Naive B cell (primary cell): ENCODE results near the gene ACP4. TPM values are rescaled to one million over a fixed set of nuclear protein-coding genes. Genes with fewer than 3 reads are reported as not detected.
"Not testable (repeated sequence)": the region's sequence is repeated elsewhere in the genome, so short reads cannot be mapped to it uniquely, and the experiment has no call there.

Experiments used
- ATAC-seq, 2 donors: fragments of 150-1000 bp; cut with Tn5 transposase; 2 replicates each; pipeline ENCODE4 v1.10.0; 2021; ENCODE audit warnings: low read depth in 2 of 2, mild to moderate bottlenecking in 2 of 2, moderate library complexity in 2 of 2
- DNase-seq: peaks from one replicate; pipeline ENCODE4 v3.0.0; 2022
- H3K27ac Mint-ChIP-seq, 6 donors: one replicate each; pipeline ENCODE4 v1.8.0; 2020 to 2022; ENCODE audit warnings: mild to moderate bottlenecking in 6 of 6, mixed read lengths in 6 of 6, moderate library complexity in 5 of 6, inconsistent platforms in 2 of 6
- H3K27me3 Mint-ChIP-seq, 3 donors: one replicate each; pipeline ENCODE4 v1.8.0; 2021 to 2022; ENCODE audit warnings: mixed read lengths in 3 of 3, mild to moderate bottlenecking in 1 of 3
- H3K36me3 Mint-ChIP-seq, 2 donors: one replicate each; pipeline ENCODE4 v1.8.0; 2020 to 2022; ENCODE audit warnings: mixed read lengths in 2 of 2, inconsistent platforms in 1 of 2, mild to moderate bottlenecking in 1 of 2
- H3K4me1 Mint-ChIP-seq, 3 donors: one replicate each; pipeline ENCODE4 v1.8.0; 2020 to 2022; ENCODE audit warnings: mixed read lengths in 3 of 3, inconsistent platforms in 1 of 3, mild to moderate bottlenecking in 1 of 3, moderate library complexity in 1 of 3
- H3K4me3 Mint-ChIP-seq, 8 donors: one replicate each; pipeline ENCODE4 v1.8.0; 2020 to 2022; ENCODE audit warnings: mild to moderate bottlenecking in 8 of 8, mixed read lengths in 8 of 8, moderate library complexity in 8 of 8, inconsistent platforms in 2 of 8
- H3K9me3 Mint-ChIP-seq, 7 donors: one replicate each; pipeline ENCODE4 v1.8.0; 2020 to 2022; ENCODE audit warnings: mixed read lengths in 7 of 7, mild to moderate bottlenecking in 5 of 7, inconsistent platforms in 2 of 7, moderate library complexity in 1 of 7
- polyA plus RNA-seq, 6 donors: library from polyadenylated mRNA; unstranded; fragments of 300-500 nt; fragmentation: Illumina TruSeq; gene quantifications; one replicate each; pipeline ENCODE4 v1.2.3, GENCODE V29; 2021; ENCODE audit warnings: low read depth in 6 of 6

Gene ACP4
- polyA plus RNA-seq, 6 donors from 2014 or later: not detected

DNA sequence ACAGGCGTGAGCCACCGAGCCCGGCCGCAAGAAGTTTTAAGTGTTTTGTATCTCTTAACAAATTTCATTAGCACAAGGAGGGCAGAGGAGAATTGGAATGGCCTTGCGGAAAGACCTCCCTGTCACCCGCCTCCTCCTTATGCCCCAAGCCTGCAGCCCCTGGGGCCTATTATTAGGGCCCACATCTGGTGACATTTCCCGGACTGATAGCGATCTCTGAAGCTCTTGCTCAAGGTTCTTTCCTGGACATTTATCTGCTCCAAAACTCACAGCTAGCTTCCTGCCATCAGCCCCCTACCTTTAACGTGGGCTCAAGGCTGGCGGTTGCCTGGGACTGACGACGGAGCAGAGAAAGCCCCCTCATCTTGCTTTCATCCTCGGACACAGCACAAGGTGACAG lies 26.7 kb upstream of the ACP4 start:
- DNase-seq, ATAC-seq, H3K4me3 Mint-ChIP-seq, H3K9me3 Mint-ChIP-seq, H3K27ac Mint-ChIP-seq, H3K4me1 Mint-ChIP-seq, H3K36me3 Mint-ChIP-seq: not testable (repeated sequence)
- H3K27me3 Mint-ChIP-seq: peaks cover 8 to 37% (median 35%) of the 10 kb centered on the region in 3 donors

DNA sequence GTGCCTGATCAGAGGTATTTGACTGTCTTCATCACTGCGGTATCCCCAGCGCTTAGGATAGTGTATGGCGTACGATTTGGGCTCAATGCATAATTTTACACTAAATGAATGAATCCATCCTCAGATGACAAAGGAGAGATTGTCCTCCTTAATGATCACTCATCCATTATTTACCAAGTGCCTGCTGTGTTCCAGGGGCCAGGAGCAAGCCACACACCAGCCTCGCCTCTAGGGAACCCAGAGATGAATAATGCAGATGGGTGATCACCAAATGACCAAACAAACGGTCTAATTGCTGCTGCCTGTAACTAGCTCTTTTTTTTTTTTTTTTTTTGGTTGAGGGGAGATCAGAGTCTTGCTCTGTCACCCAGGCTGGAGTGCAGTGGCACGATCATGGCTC lies 25.8 kb upstream of the ACP4 start:
- DNase-seq: no peak
- ATAC-seq: no peak
- Mint-ChIP-seq H3K4me1 (no peaks in the 10 kb centered on the region), H3K9me3 (peaks cover 0 to 7% (median 5%) of the 10 kb centered on the region in 7 donors), H3K4me3 (no peak overlapping the region), H3K27me3 (peaks cover 8 to 36% (median 33%) of the 10 kb centered on the region in 3 donors), H3K27ac (no peak overlapping the region), H3K36me3 (no peaks in the 10 kb centered on the region)

DNA sequence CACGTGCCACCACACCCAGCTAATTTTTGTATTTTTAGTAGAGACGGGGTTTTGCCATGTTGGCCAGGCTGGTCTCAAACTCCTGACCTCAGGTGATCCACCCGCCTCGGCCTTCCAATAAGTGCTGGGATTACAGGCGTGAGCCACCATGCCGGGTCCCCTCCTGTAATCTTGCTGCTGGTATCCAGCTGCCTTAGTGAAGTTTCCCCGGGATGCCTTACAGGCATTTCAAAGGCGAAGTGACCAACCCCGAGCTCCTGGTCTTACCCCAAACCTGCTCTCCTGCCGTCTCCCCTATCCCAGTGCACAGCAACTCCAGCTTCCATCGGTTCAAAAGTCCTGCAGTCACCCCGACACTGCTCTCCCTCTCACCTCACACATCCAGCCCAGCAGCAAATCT lies 23.5 kb upstream of the ACP4 start:
- not testable (repeated sequence) for H3K4me3 Mint-ChIP-seq

DNA sequence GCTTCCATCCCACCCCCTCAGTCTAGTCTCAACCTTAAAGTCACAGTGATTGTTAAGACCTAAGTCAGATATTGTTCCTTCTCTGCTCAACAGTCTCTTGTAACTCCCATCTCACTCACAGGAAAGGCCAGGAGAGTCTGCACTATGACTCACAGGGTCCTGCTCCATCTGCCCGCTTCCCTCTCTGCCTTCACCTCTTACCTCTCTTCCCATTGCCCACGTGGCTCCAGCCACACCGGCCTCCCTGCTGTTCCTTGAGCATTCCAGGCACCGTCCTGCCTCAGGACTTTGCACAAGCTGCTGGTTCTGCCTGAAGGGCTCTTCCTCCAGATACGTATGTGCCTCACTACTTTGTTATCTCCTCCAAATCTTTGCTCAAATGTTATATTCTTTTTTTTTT lies 23.0 kb upstream of the ACP4 start:
- peak overlapping the region in 1 of 6 donors; percentile 81 for H3K27ac Mint-ChIP-seq
- H3K4me3 Mint-ChIP-seq, DNase-seq, ATAC-seq, H3K9me3 Mint-ChIP-seq, H3K36me3 Mint-ChIP-seq, H3K4me1 Mint-ChIP-seq: not testable (repeated sequence)
- H3K27me3 Mint-ChIP-seq: peaks cover 9 to 47% (median 43%) of the 10 kb centered on the region in 3 donors

More for the DNA sequence above, 23.5 kb upstream of the ACP4 start:
- not testable (repeated sequence) for H3K36me3 Mint-ChIP-seq, H3K4me1 Mint-ChIP-seq, ATAC-seq, H3K27ac Mint-ChIP-seq, H3K9me3 Mint-ChIP-seq, DNase-seq
- H3K27me3 Mint-ChIP-seq: peaks cover 9 to 46% (median 43%) of the 10 kb centered on the region in 3 donors

DNA sequence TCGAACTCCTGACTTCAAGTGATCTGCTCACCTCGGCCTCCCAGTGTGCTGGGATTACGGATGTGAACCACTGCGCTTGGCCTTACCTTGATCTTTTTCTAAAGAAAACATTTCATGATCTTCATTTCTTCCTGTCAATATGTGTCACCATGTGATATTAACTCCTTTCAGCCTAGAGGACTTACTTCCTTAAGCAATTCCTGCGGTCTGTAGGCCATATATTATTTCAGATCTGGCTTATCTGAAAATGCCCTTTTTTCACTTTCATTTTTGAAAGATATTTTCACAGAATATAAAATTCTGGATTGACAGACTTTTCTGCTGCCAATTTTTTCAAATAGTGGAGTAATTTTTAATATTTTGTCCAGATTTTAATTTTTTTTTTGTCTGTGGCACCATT lies 21.9 kb upstream of the ACP4 start:
- no peak for ATAC-seq
- Mint-ChIP-seq H3K27ac (peak overlapping the region in 2 of 6 donors; percentile 28 to 86), H3K9me3 (peaks cover 0 to 2% (median 0%) of the 10 kb centered on the region in 7 donors), H3K4me1 (no peaks in the 10 kb centered on the region), H3K27me3 (peaks cover 9 to 48% (median 43%) of the 10 kb centered on the region in 3 donors), H3K4me3 (no peak overlapping the region), H3K36me3 (no peaks in the 10 kb centered on the region)
- no peak for DNase-seq

DNA sequence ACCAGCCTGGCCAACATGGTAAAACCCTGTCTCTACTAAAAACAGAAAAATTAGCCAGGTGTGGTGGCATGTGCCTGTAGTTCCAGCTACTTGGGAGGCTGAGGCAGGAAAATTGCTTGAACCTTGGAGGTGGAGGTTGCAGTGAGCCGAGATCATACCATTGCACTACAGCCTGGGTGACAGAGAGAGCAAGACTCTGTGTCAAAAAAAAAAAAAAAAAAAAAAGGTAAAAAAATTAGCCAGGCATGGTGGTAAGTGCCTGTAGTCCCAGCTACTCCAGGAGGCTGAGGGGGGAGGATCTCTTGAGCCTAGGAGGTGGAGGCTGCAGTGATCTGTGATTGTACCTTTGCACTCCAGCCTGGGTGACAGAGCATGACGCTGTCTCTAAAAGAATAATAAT lies 20.1 kb upstream of the ACP4 start, which contains the start of gene GPR32:
GPR32 (plus strand) TSS at position 301 of the 400 bp plus-strand sequence. CDS start 137 bp downstream, outside the sequence.
- not testable (repeated sequence) for ATAC-seq, H3K4me1 Mint-ChIP-seq, H3K36me3 Mint-ChIP-seq, DNase-seq, H3K4me3 Mint-ChIP-seq, H3K9me3 Mint-ChIP-seq
- Mint-ChIP-seq H3K27me3 (peaks cover 14 to 56% (median 38%) of the 10 kb centered on the region in 3 donors), H3K27ac (peak within 1 kb of the TSS in 2 of 6 donors; percentile 67 to 70)

DNA sequence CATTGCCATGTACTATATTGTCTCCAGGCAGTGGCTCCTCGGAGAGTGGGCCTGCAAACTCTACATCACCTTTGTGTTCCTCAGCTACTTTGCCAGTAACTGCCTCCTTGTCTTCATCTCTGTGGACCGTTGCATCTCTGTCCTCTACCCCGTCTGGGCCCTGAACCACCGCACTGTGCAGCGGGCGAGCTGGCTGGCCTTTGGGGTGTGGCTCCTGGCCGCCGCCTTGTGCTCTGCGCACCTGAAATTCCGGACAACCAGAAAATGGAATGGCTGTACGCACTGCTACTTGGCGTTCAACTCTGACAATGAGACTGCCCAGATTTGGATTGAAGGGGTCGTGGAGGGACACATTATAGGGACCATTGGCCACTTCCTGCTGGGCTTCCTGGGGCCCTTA lies 19.3 kb upstream of the ACP4 start:
- no peak for ATAC-seq
- H3K4me3 Mint-ChIP-seq: no peak overlapping the region
- peaks cover 0 to 3% (median 0%) of the 10 kb centered on the region in 7 donors for H3K9me3 Mint-ChIP-seq
- peaks cover 16 to 61% (median 40%) of the 10 kb centered on the region in 3 donors for H3K27me3 Mint-ChIP-seq
- H3K4me1 Mint-ChIP-seq: no peaks in the 10 kb centered on the region
- H3K36me3 Mint-ChIP-seq: no peaks in the 10 kb centered on the region
- H3K27ac Mint-ChIP-seq: peak overlapping the region in 1 of 6 donors; percentile 70
- DNase-seq: no peak

DNA sequence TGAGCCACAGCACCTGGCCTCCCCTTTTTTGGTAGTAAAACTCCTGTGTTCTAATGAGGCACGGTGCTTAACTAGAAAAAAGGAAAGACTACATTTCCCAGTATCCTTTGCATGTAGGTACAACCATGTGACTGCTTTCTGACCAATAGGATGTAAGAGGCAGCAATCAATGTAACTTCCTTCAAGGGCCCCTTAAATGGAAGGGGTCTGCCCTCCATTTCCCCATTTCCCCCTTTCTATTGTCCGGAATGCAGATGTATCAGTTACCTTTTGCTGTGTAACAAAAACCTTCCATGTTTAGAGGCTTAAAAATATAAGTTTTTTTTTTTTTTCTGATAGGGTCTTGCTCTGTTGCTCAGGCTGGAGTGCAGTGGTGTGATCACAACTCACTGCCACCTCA lies 17.7 kb upstream of the ACP4 start:
- Mint-ChIP-seq H3K9me3 (peaks cover 0 to 5% (median 1%) of the 10 kb centered on the region in 7 donors), H3K27me3 (peaks cover 24 to 61% (median 34%) of the 10 kb centered on the region in 3 donors), H3K4me3 (no peak overlapping the region), H3K4me1 (no peaks in the 10 kb centered on the region), H3K27ac (no peak overlapping the region), H3K36me3 (no peaks in the 10 kb centered on the region)
- ATAC-seq (no peak), DNase-seq (no peak)

DNA sequence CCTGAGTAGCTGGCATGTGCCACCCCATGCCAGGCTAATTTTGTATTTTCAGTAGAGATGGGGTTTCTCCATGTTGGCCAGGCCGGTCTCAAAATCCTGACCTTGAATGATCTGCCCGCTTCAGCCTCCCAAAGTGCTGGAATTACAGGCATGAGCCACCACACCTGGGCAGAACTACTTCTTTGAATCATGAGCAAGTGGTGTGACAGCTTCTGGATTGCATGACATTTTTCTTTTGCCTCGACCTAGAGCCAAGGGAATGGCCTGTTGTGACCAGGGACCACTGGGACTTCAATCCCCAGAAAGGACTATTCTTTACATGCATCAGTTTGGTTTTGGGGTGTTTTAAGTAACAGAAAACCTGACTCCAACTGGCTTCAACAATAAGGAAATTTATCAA lies 17.3 kb upstream of the ACP4 start:
- not testable (repeated sequence) for H3K4me3 Mint-ChIP-seq, H3K27ac Mint-ChIP-seq, ATAC-seq, H3K4me1 Mint-ChIP-seq, DNase-seq, H3K36me3 Mint-ChIP-seq, H3K9me3 Mint-ChIP-seq
- peaks cover 28 to 62% (median 34%) of the 10 kb centered on the region in 3 donors for H3K27me3 Mint-ChIP-seq

DNA sequence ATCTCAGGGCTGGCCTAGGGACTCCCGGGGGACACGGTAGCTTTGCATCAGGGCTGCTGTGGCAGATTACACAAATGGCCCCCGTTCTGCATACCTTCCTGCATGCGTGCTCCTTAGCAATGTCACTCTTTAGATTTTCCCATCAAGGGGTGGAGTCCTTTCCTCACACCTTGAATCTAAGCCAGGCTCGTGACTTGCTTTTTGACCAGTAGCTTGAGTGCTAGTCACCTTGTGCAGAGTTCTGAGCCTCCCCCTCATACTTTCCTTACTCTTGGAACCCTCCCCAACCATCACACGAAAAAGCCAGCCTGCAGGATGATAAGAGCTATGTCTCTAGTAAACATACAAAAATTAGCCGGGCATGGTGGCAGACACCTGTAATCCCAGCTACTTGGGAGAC lies 16.8 kb upstream of the ACP4 start:
- not testable (repeated sequence) for DNase-seq, H3K4me1 Mint-ChIP-seq, H3K4me3 Mint-ChIP-seq, ATAC-seq, H3K9me3 Mint-ChIP-seq, H3K36me3 Mint-ChIP-seq, H3K27ac Mint-ChIP-seq
- H3K27me3 Mint-ChIP-seq: peaks cover 29 to 62% (median 34%) of the 10 kb centered on the region in 3 donors

DNA sequence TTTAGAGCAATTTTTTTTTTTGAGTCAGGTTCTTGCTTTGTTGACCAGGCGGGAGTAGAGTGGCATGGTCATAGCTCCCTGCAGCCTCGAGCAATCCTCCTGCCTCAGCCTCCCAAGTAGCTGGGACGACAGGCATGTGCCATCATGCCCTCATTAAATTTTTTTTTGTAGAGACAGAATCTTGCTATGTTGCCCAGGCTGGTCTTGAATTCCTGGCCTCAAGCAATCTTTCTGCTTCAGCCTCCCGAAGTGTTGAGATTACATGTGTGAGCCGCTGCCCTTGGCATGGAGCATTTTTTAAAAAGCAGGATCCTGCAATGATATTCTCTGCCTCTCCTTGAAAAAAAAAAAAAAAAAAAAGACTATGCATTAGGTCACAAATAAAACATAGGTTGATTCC lies 14.1 kb upstream of the ACP4 start:
- Mint-ChIP-seq H3K27ac (no peak overlapping the region), H3K4me3 (no peak overlapping the region), H3K4me1 (peaks cover 0 to 6% (median 5%) of the 10 kb centered on the region in 3 donors), H3K9me3 (peaks cover 0 to 6% (median 3%) of the 10 kb centered on the region in 7 donors), H3K36me3 (peaks cover 0 to 6% of the 10 kb centered on the region in 2 donors), H3K27me3 (peaks cover 45 to 81% (median 50%) of the 10 kb centered on the region in 3 donors)
- no peak for DNase-seq
- ATAC-seq: no peak

DNA sequence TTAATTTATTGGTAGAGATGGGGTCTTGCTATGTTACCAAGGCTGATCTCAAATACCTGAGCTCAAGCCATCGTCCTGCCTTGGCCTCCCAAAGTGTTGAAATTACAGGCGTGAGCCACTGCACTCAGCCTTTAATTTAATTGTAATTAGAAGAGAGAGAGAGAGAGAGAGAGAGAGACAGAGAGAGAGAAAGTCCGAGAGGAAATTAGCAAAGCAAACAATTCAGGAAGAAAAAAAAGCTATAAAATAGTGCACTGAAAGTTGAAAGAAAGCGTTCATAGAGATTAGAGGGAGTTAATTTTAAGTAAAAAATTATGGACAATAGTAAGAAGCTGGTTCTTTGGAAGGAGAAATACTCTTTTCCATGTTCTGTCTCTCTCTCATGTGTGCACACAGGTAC lies 13.0 kb upstream of the ACP4 start:
- no peak overlapping the region for H3K27ac Mint-ChIP-seq
- ATAC-seq (no peak), DNase-seq (no peak)
- H3K4me3 Mint-ChIP-seq: peak overlapping the region in 1 of 8 donors; percentile 65
- H3K9me3 Mint-ChIP-seq: peaks cover 0 to 6% (median 3%) of the 10 kb centered on the region in 7 donors
- H3K36me3 Mint-ChIP-seq: peaks cover 0 to 6% of the 10 kb centered on the region in 2 donors
- peaks cover 0 to 6% (median 5%) of the 10 kb centered on the region in 3 donors for H3K4me1 Mint-ChIP-seq
- peaks cover 45 to 84% (median 58%) of the 10 kb centered on the region in 3 donors for H3K27me3 Mint-ChIP-seq

DNA sequence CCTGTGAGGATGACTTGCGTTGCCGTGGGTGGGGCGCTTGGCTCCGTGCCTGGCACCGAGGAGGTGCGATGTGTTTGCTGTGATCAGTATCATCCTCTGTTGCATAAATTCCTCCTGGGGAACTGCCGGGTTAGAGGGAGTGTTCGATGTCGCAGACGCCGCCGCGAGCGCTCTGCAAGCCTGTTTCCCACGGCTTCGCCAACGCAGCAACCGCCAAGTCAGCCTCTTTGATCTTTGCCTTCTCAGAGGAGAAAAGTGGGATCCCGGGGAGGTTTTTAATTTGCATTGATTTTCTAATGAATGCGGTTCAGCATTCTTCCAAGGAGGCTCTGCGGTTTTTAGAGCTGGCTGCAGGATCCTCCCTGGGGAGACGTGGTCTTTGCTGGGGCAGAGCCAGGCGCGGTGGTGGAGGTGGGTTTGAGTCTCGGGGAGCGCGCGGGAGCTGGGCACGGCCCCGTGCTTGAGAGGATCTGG lies 12.3 kb upstream of the ACP4 start:
- Mint-ChIP-seq H3K4me1 (peaks cover 0 to 10% (median 8%) of the 10 kb centered on the region in 3 donors), H3K27ac (no peak overlapping the region), H3K36me3 (peaks cover 0 to 6% of the 10 kb centered on the region in 2 donors), H3K27me3 (peaks cover 48 to 90% (median 64%) of the 10 kb centered on the region in 3 donors), H3K9me3 (peaks cover 0 to 6% (median 3%) of the 10 kb centered on the region in 7 donors), H3K4me3 (no peak overlapping the region)
- no peak for DNase-seq
- no peak for ATAC-seq

DNA sequence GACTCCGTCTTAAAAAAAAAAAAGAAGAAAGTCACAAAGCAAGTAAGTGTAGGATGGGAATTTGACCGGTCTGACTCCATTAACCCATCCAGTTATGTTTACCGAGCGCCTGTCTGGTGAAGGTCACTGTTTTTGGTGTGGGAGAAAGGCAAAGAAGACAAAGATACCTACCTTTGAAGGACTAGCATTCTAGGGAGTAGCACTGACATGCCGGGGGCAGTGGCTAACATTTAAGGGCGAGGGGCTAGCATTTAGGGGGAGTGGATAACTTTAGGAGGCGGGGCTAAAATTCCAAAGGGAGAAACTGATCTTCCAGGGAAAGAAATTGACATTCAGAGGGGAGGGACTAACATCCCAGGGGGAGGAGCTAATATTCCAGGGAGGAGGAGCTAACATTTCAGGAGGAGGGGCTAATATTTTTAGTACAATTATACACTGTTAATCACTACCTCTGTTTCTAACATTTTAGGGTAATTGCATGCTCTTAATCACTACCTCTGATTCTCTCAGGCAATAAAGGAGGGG lies 11.2 kb upstream of the ACP4 start:
- ATAC-seq (no peak), DNase-seq (no peak)
- H3K9me3 Mint-ChIP-seq: peaks cover 0 to 6% (median 3%) of the 10 kb centered on the region in 7 donors
- peak overlapping the region in 1 of 6 donors; percentile 52 for H3K27ac Mint-ChIP-seq
- H3K4me1 Mint-ChIP-seq: peaks cover 0 to 15% (median 10%) of the 10 kb centered on the region in 3 donors
- H3K36me3 Mint-ChIP-seq: peaks cover 0 to 6% of the 10 kb centered on the region in 2 donors
- H3K4me3 Mint-ChIP-seq: peak overlapping the region in 1 of 8 donors; percentile 77
- H3K27me3 Mint-ChIP-seq: peaks cover 54 to 88% (median 66%) of the 10 kb centered on the region in 3 donors
